Epithelial cell of esophagus (primary cell): ENCODE results near the gene SPINDOC.

Experiments used
- DNase-seq: peaks from one replicate; pipeline ENCODE4 v3.0.0; 2010; ENCODE audit warnings: low read depth
- H3K4me3 ChIP-seq: 2 replicates; pipeline ENCODE4 v1.5.1; 2011; ENCODE audit warnings: mild to moderate bottlenecking, low read length, control low read depth
- TF ChIP-seq, protein P1 (sequence below): IDR thresholded peaks from 2 replicates; pipeline ENCODE4 v1.5.1; 2011; ENCODE audit warnings: low read depth, mild to moderate bottlenecking, low read length, control low read depth, inconsistent platforms; ENCODE audit not compliant: insufficient read depth; ENCODE audit errors: missing control alignments

Gene SPINDOC

DNA sequence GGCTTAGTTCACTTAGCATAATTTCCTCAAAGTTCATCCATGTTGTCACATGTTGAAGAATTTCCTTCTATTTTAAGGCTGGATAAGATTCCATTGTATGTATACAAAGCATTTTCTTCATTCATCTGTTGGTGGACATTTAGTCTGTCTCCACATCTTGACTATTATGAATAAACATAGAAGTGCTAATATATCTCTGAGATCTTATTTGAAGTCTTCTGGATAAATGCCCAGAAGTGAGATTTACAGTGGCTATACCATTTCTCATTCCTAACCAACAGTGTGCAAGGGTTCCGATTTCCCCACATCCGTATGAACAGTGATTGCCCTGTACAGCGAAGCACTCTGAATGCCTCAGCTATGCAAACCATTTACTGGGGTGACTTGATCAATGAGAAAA, 38.1 kb upstream of the SPINDOC start:
- TF ChIP-seq, protein P1, sequence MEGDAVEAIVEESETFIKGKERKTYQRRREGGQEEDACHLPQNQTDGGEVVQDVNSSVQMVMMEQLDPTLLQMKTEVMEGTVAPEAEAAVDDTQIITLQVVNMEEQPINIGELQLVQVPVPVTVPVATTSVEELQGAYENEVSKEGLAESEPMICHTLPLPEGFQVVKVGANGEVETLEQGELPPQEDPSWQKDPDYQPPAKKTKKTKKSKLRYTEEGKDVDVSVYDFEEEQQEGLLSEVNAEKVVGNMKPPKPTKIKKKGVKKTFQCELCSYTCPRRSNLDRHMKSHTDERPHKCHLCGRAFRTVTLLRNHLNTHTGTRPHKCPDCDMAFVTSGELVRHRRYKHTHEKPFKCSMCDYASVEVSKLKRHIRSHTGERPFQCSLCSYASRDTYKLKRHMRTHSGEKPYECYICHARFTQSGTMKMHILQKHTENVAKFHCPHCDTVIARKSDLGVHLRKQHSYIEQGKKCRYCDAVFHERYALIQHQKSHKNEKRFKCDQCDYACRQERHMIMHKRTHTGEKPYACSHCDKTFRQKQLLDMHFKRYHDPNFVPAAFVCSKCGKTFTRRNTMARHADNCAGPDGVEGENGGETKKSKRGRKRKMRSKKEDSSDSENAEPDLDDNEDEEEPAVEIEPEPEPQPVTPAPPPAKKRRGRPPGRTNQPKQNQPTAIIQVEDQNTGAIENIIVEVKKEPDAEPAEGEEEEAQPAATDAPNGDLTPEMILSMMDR, result no peak
- DNase-seq, result no peak
- H3K4me3 ChIP-seq, result no peak overlapping the region

DNA sequence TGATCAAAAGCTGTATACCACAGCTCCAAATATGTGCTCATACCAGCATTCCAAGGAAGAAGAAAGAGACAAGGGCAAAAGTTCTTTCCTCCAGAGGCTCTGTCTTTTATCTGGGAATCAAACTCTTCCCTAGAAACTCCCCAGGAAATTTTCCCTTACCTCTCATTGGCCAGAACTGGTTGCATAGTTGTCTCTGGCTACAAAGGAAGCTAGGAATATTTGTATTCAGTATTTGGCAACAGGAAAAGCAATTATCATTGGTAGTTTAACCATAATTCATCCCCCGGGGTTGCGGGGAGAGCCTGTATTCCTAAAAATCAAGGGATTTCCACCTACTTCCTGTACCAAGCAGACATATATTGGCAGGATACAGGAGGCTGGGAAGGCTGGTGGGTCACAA, 34.2 kb upstream of the SPINDOC start:
- no peak overlapping the region for H3K4me3 ChIP-seq
- no peak for DNase-seq
- TF ChIP-seq, protein P1, result no peak

DNA sequence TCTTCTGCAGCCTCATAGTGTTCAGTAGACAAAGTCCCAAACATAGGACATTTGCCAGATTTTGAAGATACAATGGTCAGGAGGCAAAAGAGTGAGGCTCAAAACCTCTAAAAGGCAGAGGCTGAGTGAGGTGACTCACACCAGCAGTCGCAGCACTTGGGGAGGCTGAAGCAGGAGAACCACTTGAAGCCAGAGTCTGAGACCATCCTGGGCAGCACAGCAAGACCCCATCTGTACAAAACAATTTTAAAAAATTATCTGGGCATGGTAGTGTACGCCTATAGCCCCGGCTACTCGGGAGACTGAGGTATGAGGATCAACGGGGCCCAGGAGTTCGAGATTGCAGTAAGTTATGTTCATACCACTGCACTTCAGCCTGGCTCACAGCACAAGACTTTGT, 30.5 kb upstream of the SPINDOC start:
- TF ChIP-seq, protein P1, result no peak
- DNase-seq, result no peak
- no peak overlapping the region for H3K4me3 ChIP-seq

DNA sequence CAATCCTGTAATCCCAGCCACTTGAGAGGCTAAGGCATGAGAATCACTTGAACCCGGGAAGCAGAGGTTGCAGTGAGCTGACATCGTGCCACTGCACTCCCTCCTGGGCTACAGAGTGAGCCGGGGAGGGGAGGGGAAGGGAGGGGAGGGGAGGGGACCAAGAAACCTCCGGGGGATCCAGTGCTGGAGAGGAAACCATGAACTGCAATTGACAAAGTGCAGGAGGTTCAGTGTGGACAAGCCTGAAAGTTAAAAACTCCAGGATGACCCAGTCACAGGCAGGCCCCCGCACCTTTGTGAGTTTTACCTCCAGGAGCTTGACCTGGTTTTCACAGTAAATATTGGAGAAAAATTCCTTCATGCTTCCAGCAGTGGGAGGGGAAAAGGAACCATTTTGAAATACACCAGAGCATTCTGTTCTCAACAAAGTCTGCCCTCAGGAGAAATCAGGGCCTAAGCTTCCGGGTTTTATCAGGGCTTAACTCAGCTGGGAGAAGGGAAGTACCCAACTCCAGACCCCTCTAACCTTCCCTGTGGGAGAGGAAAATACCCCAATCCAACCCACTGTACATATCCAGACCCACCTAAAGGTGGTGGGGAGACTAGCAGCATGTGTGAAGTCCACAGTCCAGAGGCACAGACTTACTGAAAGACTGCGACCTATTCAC, 29.2 kb upstream of the SPINDOC start:
- no peak overlapping the region for H3K4me3 ChIP-seq
- DNase-seq, result no peak
- TF ChIP-seq, protein P1, result no peak

DNA sequence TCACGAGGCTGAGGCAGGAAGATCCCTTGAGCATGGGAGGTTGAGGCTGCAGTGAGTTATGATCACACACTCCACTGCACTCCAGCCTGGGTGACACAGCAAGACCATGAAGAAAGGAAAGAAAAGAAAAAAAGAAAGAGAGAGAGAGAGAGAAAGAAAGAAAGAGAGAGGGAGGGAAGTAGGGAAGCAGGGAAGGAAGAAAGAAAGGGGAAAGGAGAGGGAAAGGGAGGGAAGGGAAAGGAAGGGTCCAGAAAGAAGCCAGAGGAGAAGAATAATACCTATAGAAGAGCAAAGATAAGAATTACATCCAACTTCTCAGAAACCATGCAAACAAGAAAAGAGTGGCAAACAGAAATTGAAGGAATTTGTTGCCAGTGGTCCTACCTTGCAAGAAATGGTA, 27.4 kb upstream of the SPINDOC start:
- no peak overlapping the region for H3K4me3 ChIP-seq
- DNase-seq, result no peak
- TF ChIP-seq, protein P1, result no peak

DNA sequence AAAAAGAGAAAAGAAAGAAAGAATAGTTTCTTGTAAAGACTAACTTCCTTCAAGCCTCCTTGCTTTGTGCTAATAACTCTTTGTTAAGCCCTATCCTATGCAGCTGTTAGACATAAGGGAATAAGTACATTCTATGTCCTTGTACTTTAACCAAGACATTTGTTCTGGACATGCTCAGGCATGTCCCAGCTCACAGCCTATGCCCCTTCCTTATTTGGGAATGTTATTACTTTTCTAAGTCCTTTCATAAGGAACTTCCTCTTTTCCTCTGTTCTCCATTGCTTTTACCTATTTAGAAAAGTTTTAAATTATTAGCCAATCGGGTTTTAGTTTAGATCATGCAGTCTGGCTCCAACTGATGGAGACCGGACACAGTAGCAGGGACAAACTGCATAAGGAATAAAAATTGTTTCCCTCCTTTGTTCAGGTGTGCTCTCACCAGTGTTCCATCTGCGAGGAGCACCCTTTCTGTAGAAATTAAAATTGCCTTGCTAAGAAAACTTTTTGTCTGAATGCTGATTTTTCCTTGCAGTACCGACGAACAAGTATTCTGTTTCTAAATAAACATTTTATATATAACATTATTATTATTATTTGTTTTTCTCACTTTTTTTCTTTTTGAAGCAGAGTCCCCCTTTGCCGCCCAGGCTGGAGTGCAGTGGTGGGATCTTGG, 21.6 kb upstream of the SPINDOC start:
- TF ChIP-seq, protein P1, result no peak
- no peak overlapping the region for H3K4me3 ChIP-seq
- DNase-seq, result no peak

DNA sequence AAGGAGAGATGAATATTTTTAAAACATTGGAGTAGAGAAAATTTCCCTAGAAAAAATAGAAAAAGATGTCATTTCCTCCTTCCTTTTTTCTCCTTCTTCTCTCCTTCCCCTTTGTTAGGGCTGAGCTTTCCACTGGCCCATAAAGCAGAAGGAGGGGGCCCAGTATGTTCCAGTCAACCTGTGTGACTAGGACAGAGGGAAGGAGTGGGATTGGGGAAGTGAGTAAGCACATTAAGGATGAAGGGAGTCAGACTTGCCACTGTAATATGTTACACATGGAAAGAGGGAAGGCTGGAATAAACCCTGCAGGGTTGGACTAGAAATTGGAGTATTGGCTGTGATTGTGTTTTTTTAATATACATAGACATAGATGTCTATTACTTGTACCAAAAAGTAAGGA, 20.1 kb upstream of the SPINDOC start:
- TF ChIP-seq, protein P1, result no peak
- no peak for DNase-seq
- no peak overlapping the region for H3K4me3 ChIP-seq
